Measurements from ENCODE around the gene LENG8.
"Not testable (repeated sequence)": the region's sequence is repeated elsewhere in the genome, so short reads cannot be mapped to it uniquely, and the experiment has no call there.

GRCh38 chr19:54498451-54498772 lies 49.4 kb downstream of the LENG8 start:
- not testable (repeated sequence) for TF ChIP-seq EP300 (IDR thresholded peaks at IDR 0.05; ENCODE audit: borderline replicate concordance in 1 of 2, low read depth in 2 of 2, low read length in 2 of 2); CTCF (IDR thresholded peaks at IDR 0.05; ENCODE audit: control extremely low read depth in 1 of 3, insufficient read depth in 1 of 3, low read depth in 1 of 3, low read length in 3 of 3)

All from H1 (cell line).